ENCODE measurements around the gene PRRG2. TPM values are rescaled to one million over a fixed set of nuclear protein-coding genes. Genes with fewer than 3 reads are reported as not detected.

Gene PRRG2
- total RNA-seq, 2 experiments from 2014 or later, result 1.5 to 1.6 TPM

- H3K4me3 Mint-ChIP-seq, result peak within 1 kb of the TSS; percentile 89
- H3K27ac Mint-ChIP-seq, result peak within 1 kb of the TSS; percentile 90
- no peaks in the 10 kb centered on the region for H3K9me3 Mint-ChIP-seq
- peaks cover 9% of the 10 kb centered on the region for H3K36me3 Mint-ChIP-seq
- no peaks in the 10 kb centered on the region for H3K27me3 Mint-ChIP-seq
- DNase-seq, result peak; percentile 80
- peaks cover 30% of the 10 kb centered on the region for H3K4me1 Mint-ChIP-seq
Measured at GRCh38 chr19:49590971-49591730, 10.0 kb downstream of the PRRG2 start, which contains the start of gene PRR12. TSS of gene PRR12 (plus strand) at chr19:49591182. CDS start at chr19:49591655, 473 bp downstream.

DNA sequence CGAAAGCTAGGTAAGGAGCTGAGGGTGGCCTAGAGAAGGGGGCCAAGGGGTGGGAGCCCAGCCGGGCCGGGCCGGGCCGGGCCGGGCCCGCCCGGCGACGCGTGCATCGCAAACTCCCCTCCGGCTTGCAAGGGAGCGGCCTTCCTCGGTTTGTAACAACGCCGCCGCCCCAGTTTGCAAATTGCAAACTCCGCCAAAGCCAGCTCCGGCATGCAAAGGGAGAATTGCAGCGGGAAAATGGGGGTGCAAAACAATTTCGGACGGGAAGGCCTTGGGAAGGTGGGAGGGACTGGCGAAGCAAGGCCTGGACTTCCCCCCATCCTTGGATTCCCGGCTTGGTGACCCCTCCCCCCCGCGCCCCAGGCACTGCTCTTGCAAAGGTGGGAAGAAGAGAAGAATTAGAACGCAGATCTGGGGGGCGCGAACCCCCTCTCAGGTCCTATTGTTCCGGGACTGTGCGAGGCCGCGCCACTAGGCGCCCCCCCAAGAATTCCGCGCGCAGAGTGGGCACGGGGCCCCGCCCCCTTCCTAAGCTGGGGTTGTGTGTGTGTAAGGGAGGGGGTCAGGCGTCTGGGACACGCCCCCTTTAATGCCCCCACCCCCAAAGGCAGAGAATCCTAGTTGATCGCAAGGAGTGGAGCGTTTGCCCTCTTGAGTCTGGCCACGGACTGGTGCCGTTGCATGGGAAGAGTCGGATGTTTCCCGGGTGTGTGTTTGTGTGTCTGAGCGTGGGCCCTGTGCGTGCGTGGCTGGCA, 10.8 kb downstream of the PRRG2 start:
- peaks cover 9% of the 10 kb centered on the region for H3K36me3 Mint-ChIP-seq
- peaks cover 30% of the 10 kb centered on the region for H3K4me1 Mint-ChIP-seq
- peak overlapping the region; percentile 90 for H3K27ac Mint-ChIP-seq
- no peaks in the 10 kb centered on the region for H3K9me3 Mint-ChIP-seq
- no peaks in the 10 kb centered on the region for H3K27me3 Mint-ChIP-seq
- peak; percentile 63 for DNase-seq
- H3K4me3 Mint-ChIP-seq, result peak overlapping the region; percentile 89

- DNase-seq, result peak; percentile 34
- Mint-ChIP-seq H3K9me3 (no peaks in the 10 kb centered on the region), H3K36me3 (peaks cover 9% of the 10 kb centered on the region), H3K4me3 (peak overlapping the region; percentile 89), H3K27me3 (no peaks in the 10 kb centered on the region), H3K4me1 (peaks cover 30% of the 10 kb centered on the region), H3K27ac (peak overlapping the region; percentile 90)
Measured at GRCh38 chr19:49592486-49593232, 11.5 kb downstream of the PRRG2 start.

DNA sequence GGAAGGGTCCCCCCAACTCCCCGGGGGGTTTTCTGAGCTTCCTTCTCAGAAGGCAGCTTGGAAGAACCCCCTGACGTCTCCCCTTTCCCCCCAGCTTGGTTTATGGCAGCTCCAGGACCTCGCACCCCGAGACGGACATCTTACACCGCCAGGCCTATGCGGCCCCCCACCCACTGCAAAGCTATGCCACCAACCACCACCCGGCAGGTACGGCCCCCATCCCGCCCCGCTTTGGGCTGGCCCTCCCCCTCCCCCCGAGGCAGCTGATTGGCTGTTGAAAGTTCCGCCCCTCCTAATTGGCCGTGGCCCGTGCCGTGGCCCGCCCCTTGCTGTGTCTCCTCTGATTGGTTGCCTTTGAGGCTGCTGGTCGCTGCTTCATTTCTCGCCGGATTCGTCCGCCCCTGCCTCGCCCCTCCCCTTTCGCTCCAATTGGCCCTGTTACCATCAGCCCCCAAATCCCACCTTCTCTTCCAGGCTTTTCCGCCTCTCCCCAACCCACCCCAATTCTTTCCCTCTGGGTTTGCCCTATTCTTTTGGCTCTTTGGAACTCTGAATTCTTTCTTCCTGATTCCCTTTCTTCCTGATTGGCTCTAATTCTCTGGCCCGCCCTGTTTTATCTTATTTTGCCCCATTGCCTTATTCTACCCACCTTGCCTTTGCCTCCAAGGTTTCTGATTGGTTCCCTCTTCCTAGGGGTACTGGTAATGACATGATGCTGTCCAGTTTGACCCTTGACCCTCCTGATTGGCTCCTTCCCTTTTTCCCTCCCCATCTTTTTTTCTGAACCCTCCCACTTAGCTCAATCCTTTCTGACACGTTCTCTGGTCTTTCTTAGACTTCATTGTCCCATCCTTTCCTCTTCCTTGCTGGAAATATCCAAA, 12.4 kb downstream of the PRRG2 start:
- Mint-ChIP-seq H3K36me3 (peaks cover 9% of the 10 kb centered on the region), H3K27me3 (no peaks in the 10 kb centered on the region), H3K4me3 (peak overlapping the region; percentile 89), H3K9me3 (no peaks in the 10 kb centered on the region), H3K27ac (peak overlapping the region; percentile 90), H3K4me1 (peaks cover 30% of the 10 kb centered on the region)
- peak; percentile 94 for DNase-seq

- H3K36me3 Mint-ChIP-seq, result peaks cover 9% of the 10 kb centered on the region
- no peak for DNase-seq
- H3K4me3 Mint-ChIP-seq, result peak overlapping the region; percentile 89
- no peaks in the 10 kb centered on the region for H3K27me3 Mint-ChIP-seq
- H3K9me3 Mint-ChIP-seq, result no peaks in the 10 kb centered on the region
- peaks cover 28% of the 10 kb centered on the region for H3K4me1 Mint-ChIP-seq
- peak overlapping the region; percentile 90 for H3K27ac Mint-ChIP-seq
Measured at GRCh38 chr19:49594157-49594992, 13.3 kb downstream of the PRRG2 start.

GRCh38 chr19:49594993-49595818, 14.1 kb downstream of the PRRG2 start:
- DNase-seq, result no peak
- Mint-ChIP-seq H3K27me3 (no peaks in the 10 kb centered on the region), H3K4me1 (peaks cover 26% of the 10 kb centered on the region), H3K36me3 (peaks cover 13% of the 10 kb centered on the region), H3K9me3 (no peaks in the 10 kb centered on the region), H3K27ac (no peak overlapping the region), H3K4me3 (no peak overlapping the region)

DNA sequence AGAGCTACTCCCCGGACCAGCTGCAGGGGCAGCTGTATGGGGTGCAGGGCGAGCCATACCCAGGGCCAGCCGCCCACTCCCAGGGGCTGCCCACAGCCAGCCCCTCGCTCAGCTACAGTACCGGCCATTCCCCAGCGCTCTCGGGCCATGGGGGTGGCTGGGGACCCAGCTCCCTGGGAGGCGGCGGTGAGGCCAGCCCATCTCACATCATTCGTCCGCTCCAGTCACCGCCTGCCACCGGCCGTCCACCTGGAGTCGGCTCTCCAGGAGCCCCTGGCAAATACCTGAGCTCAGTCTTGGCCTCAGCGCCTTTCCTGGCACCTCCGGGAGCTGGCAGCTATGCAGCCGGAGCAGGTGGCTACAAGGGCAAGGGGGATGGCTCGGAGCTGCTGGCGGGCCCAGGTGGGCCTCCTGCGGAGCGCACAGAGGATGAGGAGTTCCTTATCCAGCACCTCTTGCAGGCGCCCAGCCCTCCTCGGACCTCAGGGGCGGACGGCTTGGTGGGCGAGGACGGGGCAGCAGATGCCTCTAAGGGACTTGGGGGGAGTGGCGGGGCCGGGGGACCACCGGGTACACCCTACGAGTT, 14.8 kb downstream of the PRRG2 start:
- Mint-ChIP-seq H3K4me3 (no peak overlapping the region), H3K27me3 (no peaks in the 10 kb centered on the region), H3K36me3 (peaks cover 13% of the 10 kb centered on the region), H3K9me3 (no peaks in the 10 kb centered on the region), H3K27ac (no peak overlapping the region), H3K4me1 (peaks cover 26% of the 10 kb centered on the region)
- DNase-seq, result no peak

- H3K27me3 Mint-ChIP-seq, result no peaks in the 10 kb centered on the region
- H3K9me3 Mint-ChIP-seq, result no peaks in the 10 kb centered on the region
- no peak for DNase-seq
- peaks cover 13% of the 10 kb centered on the region for H3K36me3 Mint-ChIP-seq
- H3K27ac Mint-ChIP-seq, result no peak overlapping the region
- H3K4me1 Mint-ChIP-seq, result peaks cover 26% of the 10 kb centered on the region
- no peak overlapping the region for H3K4me3 Mint-ChIP-seq
Measured at GRCh38 chr19:49596407-49596806, 15.3 kb downstream of the PRRG2 start.

GRCh38 chr19:49596954-49597702, 16.0 kb downstream of the PRRG2 start:
- no peak for DNase-seq
- Mint-ChIP-seq H3K9me3 (no peaks in the 10 kb centered on the region), H3K4me3 (no peak overlapping the region), H3K4me1 (peaks cover 26% of the 10 kb centered on the region), H3K36me3 (peaks cover 13% of the 10 kb centered on the region), H3K27me3 (no peaks in the 10 kb centered on the region), H3K27ac (no peak overlapping the region)

GRCh38 chr19:49597703-49597974, 16.5 kb downstream of the PRRG2 start:
- Mint-ChIP-seq H3K36me3 (peaks cover 13% of the 10 kb centered on the region), H3K4me1 (peaks cover 22% of the 10 kb centered on the region), H3K4me3 (no peak overlapping the region), H3K27ac (no peak overlapping the region), H3K9me3 (no peaks in the 10 kb centered on the region), H3K27me3 (no peaks in the 10 kb centered on the region)
- no peak for DNase-seq

DNA sequence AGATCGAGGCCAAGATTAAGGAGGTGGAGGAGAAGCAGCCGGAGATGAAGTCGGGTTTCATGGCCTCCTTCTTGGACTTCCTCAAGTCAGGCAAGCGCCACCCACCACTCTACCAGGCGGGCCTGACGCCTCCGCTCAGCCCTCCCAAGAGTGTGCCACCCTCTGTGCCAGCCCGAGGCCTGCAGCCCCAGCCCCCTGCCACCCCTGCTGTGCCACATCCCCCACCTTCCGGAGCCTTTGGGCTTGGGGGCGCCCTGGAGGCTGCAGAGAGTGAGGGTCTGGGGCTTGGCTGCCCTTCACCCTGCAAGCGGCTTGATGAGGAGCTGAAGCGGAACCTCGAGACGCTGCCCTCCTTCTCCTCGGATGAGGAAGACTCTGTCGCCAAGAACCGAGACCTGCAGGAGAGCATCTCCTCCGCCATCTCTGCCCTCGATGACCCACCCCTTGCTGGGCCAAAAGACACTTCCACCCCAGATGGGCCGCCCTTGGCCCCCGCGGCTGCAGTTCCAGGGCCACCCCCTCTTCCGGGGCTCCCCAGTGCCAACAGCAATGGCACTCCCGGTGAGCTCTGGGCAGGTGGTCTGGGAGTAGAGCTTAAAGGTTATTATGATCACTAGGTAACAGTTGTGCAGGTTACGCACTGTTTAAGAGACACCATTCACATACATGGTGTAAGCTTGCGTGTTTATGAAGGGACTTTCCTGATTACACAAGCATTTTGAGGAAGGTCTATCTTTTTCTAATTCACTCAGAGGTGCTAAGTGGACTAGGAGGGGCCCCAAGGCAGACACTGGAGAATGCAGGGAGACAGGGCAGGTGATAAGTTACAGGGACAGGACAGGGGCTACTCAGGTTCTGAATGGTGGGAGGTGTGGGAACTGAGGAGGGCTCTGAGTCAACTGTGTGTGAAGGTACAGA, 18.5 kb downstream of the PRRG2 start:
- no peaks in the 10 kb centered on the region for H3K27me3 Mint-ChIP-seq
- H3K36me3 Mint-ChIP-seq, result peaks cover 9% of the 10 kb centered on the region
- H3K4me1 Mint-ChIP-seq, result peaks cover 11% of the 10 kb centered on the region
- H3K9me3 Mint-ChIP-seq, result no peaks in the 10 kb centered on the region
- H3K4me3 Mint-ChIP-seq, result no peak overlapping the region
- H3K27ac Mint-ChIP-seq, result peak overlapping the region; percentile 42
- DNase-seq, result no peak
